ENCODE results near the gene BCAS3.

- TF ChIP-seq, protein P1, sequence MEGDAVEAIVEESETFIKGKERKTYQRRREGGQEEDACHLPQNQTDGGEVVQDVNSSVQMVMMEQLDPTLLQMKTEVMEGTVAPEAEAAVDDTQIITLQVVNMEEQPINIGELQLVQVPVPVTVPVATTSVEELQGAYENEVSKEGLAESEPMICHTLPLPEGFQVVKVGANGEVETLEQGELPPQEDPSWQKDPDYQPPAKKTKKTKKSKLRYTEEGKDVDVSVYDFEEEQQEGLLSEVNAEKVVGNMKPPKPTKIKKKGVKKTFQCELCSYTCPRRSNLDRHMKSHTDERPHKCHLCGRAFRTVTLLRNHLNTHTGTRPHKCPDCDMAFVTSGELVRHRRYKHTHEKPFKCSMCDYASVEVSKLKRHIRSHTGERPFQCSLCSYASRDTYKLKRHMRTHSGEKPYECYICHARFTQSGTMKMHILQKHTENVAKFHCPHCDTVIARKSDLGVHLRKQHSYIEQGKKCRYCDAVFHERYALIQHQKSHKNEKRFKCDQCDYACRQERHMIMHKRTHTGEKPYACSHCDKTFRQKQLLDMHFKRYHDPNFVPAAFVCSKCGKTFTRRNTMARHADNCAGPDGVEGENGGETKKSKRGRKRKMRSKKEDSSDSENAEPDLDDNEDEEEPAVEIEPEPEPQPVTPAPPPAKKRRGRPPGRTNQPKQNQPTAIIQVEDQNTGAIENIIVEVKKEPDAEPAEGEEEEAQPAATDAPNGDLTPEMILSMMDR (IDR thresholded peaks at IDR 0.05), result no peak
- TF ChIP-seq POLR2AphosphoS5 (IDR thresholded peaks at IDR 0.05) (no peak), POLR2A (IDR thresholded peaks at IDR 0.05) (no peak)
Observed at GRCh38 chr17:61299517-61300513, 622.2 kb downstream of the BCAS3 start.
